H1 (cell line): ENCODE results near the gene TBX5. TPM values are rescaled to one million over a fixed set of nuclear protein-coding genes. Genes with fewer than 3 reads are reported as not detected.

Experiments used
- CTCF ChIA-PET: fragments of 300-600 bp; sonication (Branson Sonifier 250); formaldehyde crosslinking; loops from one replicate; lab custom pipeline; 2021; ENCODE audit not compliant: partially characterized antibody; lab: Charles Lee
- POLR2A ChIA-PET: fragments of 300-600 bp; sonication (Branson Sonifier 250); formaldehyde crosslinking; loops from one replicate; lab custom pipeline; 2021; ENCODE audit warnings: inconsistent platforms; ENCODE audit not compliant: partially characterized antibody; lab: Charles Lee
- DNase-seq, 2 experiments: peaks; one replicate each; pipeline versions ENCODE4 v3.0.0 to v3.0.0-alpha.2; 2010 to 2022; ENCODE audit warnings: low spot score in 2 of 2, low read depth in 1 of 2, mixed read lengths in 1 of 2
- FAIRE-seq: peaks from 2 replicates; lab custom pipeline; 2011; peaks lifted over from hg19 to GRCh38; lab: Jason Lieb, UNC
- H2AFZ ChIP-seq: 2 replicates; pipeline ENCODE4 v1.8.1; 2012; ENCODE audit warnings: low read length, inconsistent platforms
- H2AK5ac ChIP-seq: 2 replicates; pipeline ENCODE4 v1.6.1; 2013; ENCODE audit warnings: low read depth, low read length
- H2BK120ac ChIP-seq: replicated peaks from 2 replicates; pipeline ENCODE3; 2013; ENCODE audit warnings: low read depth, low read length, inconsistent platforms
- H2BK12ac ChIP-seq: 2 replicates; pipeline ENCODE4 v1.6.1; 2013; ENCODE audit warnings: low read depth, low read length
- H2BK15ac ChIP-seq: 2 replicates; pipeline ENCODE4 v1.6.1; 2013; ENCODE audit warnings: low read length
- H2BK20ac ChIP-seq: 2 replicates; pipeline ENCODE4 v1.6.1; 2013; ENCODE audit warnings: low read length
- H2BK5ac ChIP-seq: 2 replicates; pipeline ENCODE4 v1.6.1; 2013; ENCODE audit warnings: low read depth, low read length
- H3K14ac ChIP-seq: 2 replicates; pipeline ENCODE4 v1.6.1; 2013; ENCODE audit warnings: inconsistent platforms; ENCODE audit not compliant: insufficient read length
- H3K18ac ChIP-seq: 2 replicates; pipeline ENCODE4 v1.6.1; 2013; ENCODE audit warnings: low read length; ENCODE audit errors: extremely low read depth
- H3K23ac ChIP-seq: 2 replicates; pipeline ENCODE4 v1.6.1; 2013; ENCODE audit warnings: inconsistent platforms; ENCODE audit not compliant: insufficient read length
- H3K23me2 ChIP-seq: 2 replicates; pipeline ENCODE4 v1.6.1; 2013; ENCODE audit warnings: low read depth, low read length
- H3K27ac ChIP-seq: 2 replicates; pipeline ENCODE4 v1.6.1; 2011; ENCODE audit warnings: low read depth, low read length, inconsistent platforms
- H3K27me3 ChIP-seq, 4 experiments: replicated peaks in 1 of 4; 1 replicate in 1 of 4; 2 replicates in 3 of 4; pipeline versions ENCODE4 v1.6.1 to v1.8.1; 2011 to 2013; ENCODE audit warnings: low read length in 3 of 4, mild to moderate bottlenecking in 3 of 4, inconsistent platforms in 2 of 4, mixed read lengths in 2 of 4, moderate library complexity in 1 of 4; ENCODE audit not compliant: control insufficient read depth in 3 of 4, insufficient read depth in 3 of 4; ENCODE audit errors: extremely low read depth in 1 of 4
- H3K36me3 ChIP-seq, 4 experiments: 2 replicates each; pipeline versions ENCODE4 v1.6.1 to v1.8.1; 2011 to 2013; ENCODE audit warnings: mild to moderate bottlenecking in 4 of 4, low read length in 3 of 4, moderate library complexity in 2 of 4, control low read depth in 1 of 4, inconsistent platforms in 1 of 4; ENCODE audit not compliant: insufficient read depth in 4 of 4, control insufficient read depth in 2 of 4
- H3K4ac ChIP-seq: replicated peaks from 2 replicates; pipeline ENCODE3; 2013; ENCODE audit warnings: low read length, low read depth, mixed read lengths, inconsistent platforms; ENCODE audit not compliant: insufficient read length
- H3K4me1 ChIP-seq, 4 experiments: replicated peaks in 1 of 4; 1 replicate in 1 of 4; 2 replicates in 3 of 4; pipeline versions ENCODE4 v1.6.1 to v1.8.1; 2011 to 2013; ENCODE audit warnings: low read length in 3 of 4, inconsistent platforms in 2 of 4, mixed read lengths in 1 of 4; ENCODE audit not compliant: insufficient read depth in 4 of 4, control insufficient read depth in 3 of 4
- H3K4me2 ChIP-seq, 2 experiments: 2 replicates each; pipeline versions ENCODE4 v1.6.1 to v1.8.1; 2011 to 2013; ENCODE audit warnings: low read depth in 2 of 2, low read length in 2 of 2, control low read depth in 1 of 2, inconsistent platforms in 1 of 2, mild to moderate bottlenecking in 1 of 2; ENCODE audit not compliant: insufficient read depth in 1 of 2
- H3K4me3 ChIP-seq, 4 experiments: fragments of 200-600, 300-600 bp in 1 of 4; sonication (generic), shearing (Covaris generic), sonication (Bioruptor Twin) in 1 of 4; 2 replicates each; pipeline versions ENCODE4 v1.5.1 to v1.8.1; 2011 to 2016; ENCODE audit warnings: low read length in 4 of 4, low read depth in 3 of 4, control low read depth in 2 of 4, inconsistent platforms in 2 of 4, mild to moderate bottlenecking in 2 of 4, mixed read lengths in 1 of 4, moderate library complexity in 1 of 4; ENCODE audit not compliant: insufficient read depth in 2 of 4; ENCODE audit errors: extremely low read depth in 1 of 4
- H3K56ac ChIP-seq: replicated peaks from 2 replicates; pipeline ENCODE3; 2013; ENCODE audit warnings: low read depth, mild to moderate bottlenecking, mixed read lengths, low read length, inconsistent platforms; ENCODE audit not compliant: insufficient read length
- H3K79me1 ChIP-seq: 2 replicates; pipeline ENCODE4 v1.6.1; 2013; ENCODE audit warnings: low read depth, low read length, control low read depth
- H3K79me2 ChIP-seq, 2 experiments: 2 replicates each; pipeline versions ENCODE4 v1.6.1 to v1.8.1; 2012 to 2013; ENCODE audit warnings: low read length in 2 of 2, mild to moderate bottlenecking in 2 of 2, inconsistent platforms in 1 of 2; ENCODE audit not compliant: insufficient read depth in 2 of 2, control insufficient read depth in 1 of 2
- H3K9ac ChIP-seq, 4 experiments: replicated peaks in 1 of 4; 1 replicate in 1 of 4; 2 replicates in 3 of 4; pipeline versions ENCODE4 v1.6.1 to v1.8.1; 2011 to 2013; ENCODE audit warnings: low read depth in 3 of 4, low read length in 3 of 4, control low read depth in 2 of 4, mild to moderate bottlenecking in 2 of 4, moderate library complexity in 2 of 4, inconsistent platforms in 1 of 4; ENCODE audit errors: extremely low read depth in 1 of 4
- H3K9me3 ChIP-seq, 2 experiments: 2 replicates each; pipeline versions ENCODE4 v1.6.1 to v1.8.1; 2012 to 2013; ENCODE audit warnings: mild to moderate bottlenecking in 2 of 2, moderate library complexity in 2 of 2, control low read depth in 1 of 2, inconsistent platforms in 1 of 2, low read depth in 1 of 2, low read length in 1 of 2, mixed read lengths in 1 of 2; ENCODE audit not compliant: insufficient read depth in 2 of 2
- H4K20me1 ChIP-seq, 2 experiments: replicated peaks in 1 of 2; 2 replicates each; pipeline versions ENCODE3 to v1.8.1; 2011 to 2013; ENCODE audit warnings: inconsistent platforms in 2 of 2, low read length in 2 of 2, mild to moderate bottlenecking in 1 of 2; ENCODE audit not compliant: insufficient read depth in 2 of 2, control insufficient read depth in 1 of 2
- H4K5ac ChIP-seq: 2 replicates; pipeline ENCODE4 v1.6.1; 2013; ENCODE audit warnings: low read length, low read depth, mixed read lengths, inconsistent platforms; ENCODE audit not compliant: insufficient read length
- H4K8ac ChIP-seq: 2 replicates; pipeline ENCODE4 v1.8.0; 2013; ENCODE audit warnings: mild to moderate bottlenecking, moderate library complexity, low read length, inconsistent platforms; ENCODE audit not compliant: insufficient read depth; ENCODE audit errors: extremely low read depth
- H4K91ac ChIP-seq: replicated peaks from 2 replicates; pipeline ENCODE3; 2013; ENCODE audit warnings: low read length, mixed read lengths, inconsistent platforms; ENCODE audit not compliant: insufficient read length
- ASH2L ChIP-seq: fragments of 200-600, 300-600 bp; sonication (generic); IDR thresholded peaks from one replicate; pipeline ENCODE4 v1.7.1; 2017; ENCODE audit warnings: low read length
- CBX5 ChIP-seq: fragments of 300-800, 300-1000 bp; sonication (generic); IDR thresholded peaks from 2 replicates; pipeline ENCODE4 v1.7.1; 2016; ENCODE audit warnings: antibody characterized with exemption, low read length, low read depth
- CTBP2 ChIP-seq: IDR thresholded peaks from 2 replicates; pipeline ENCODE4 v1.7.0; 2011; ENCODE audit warnings: borderline replicate concordance, mild to moderate bottlenecking, moderate library complexity, mixed read lengths, low read length; ENCODE audit not compliant: insufficient read depth, insufficient read length
- EP300 ChIP-seq, 2 experiments: IDR thresholded peaks; 1 replicate in 1 of 2; 2 replicates in 1 of 2; pipeline ENCODE4 v1.6.1; 2011 to 2012; ENCODE audit warnings: low read depth in 2 of 2, low read length in 2 of 2, mild to moderate bottlenecking in 2 of 2, borderline replicate concordance in 1 of 2, inconsistent platforms in 1 of 2, moderate library complexity in 1 of 2
- EZH2 ChIP-seq: fragments of 200-600 bp; sonication (generic); IDR thresholded peaks from 2 replicates; pipeline ENCODE4 v1.7.1; 2012; ENCODE audit warnings: low read depth, mild to moderate bottlenecking, moderate library complexity, low read length, inconsistent platforms; ENCODE audit not compliant: severe bottlenecking
- KDM5A ChIP-seq: fragments of 200-600 bp; IDR thresholded peaks from 2 replicates; pipeline ENCODE4 v1.7.1; 2012; ENCODE audit warnings: mild to moderate bottlenecking, low read length, inconsistent platforms, mixed read lengths
- SIX5 ChIP-seq: IDR thresholded peaks from 2 replicates; pipeline ENCODE4 v1.6.1; 2011; ENCODE audit warnings: mild to moderate bottlenecking, low read depth, low read length
- WGBS, 2 experiments: shearing (Covaris generic) in 1 of 2; methylation state at CpG; one replicate each; pipeline versions ENCODE4 v1.1.6 to v1.1.7; 2013 to 2015; ENCODE audit warnings: low lambda C conversion rate in 2 of 2, mixed read lengths in 2 of 2, inconsistent platforms in 1 of 2, low coverage in 1 of 2, missing lambda C conversion rate in 1 of 2; ENCODE audit not compliant: insufficient replicate concordance in 2 of 2, insufficient coverage in 1 of 2, insufficient read length in 1 of 2; ENCODE audit errors: extremely low coverage in 1 of 2, missing lambda C conversion rate in 1 of 2; 5-methylcytosine and 5-hydroxymethylcytosine counted together
- polyA plus RNA-seq, 7 experiments: library from polyadenylated mRNA; depleted of rRNA in 3 of 7; stranded (reverse) in 5 of 7; unstranded in 2 of 7; fragments of >200 nt in 5 of 7; fragments of 200-250 nt in 2 of 7; gene quantifications; 1 replicate in 5 of 7; 2 replicates in 1 of 7; 4 replicates in 1 of 7; pipeline versions ENCODE4 v1.2.1 to v1.2.3, GENCODE V29; 2011 to 2013; ENCODE audit warnings: missing spikeins in 2 of 7, mixed read lengths in 2 of 7
- total RNA-seq: library from RNA; stranded (reverse); fragmentation: NEBNext Ultra II Directional; extraction: Animal tissue kit (Norgen Biotek cat#: 25700); gene quantifications from 2 replicates; pipeline ENCODE4 v1.2.1, GENCODE V29; 2021
- TF ChIP-seq, protein P1 (sequence below), 3 experiments: IDR thresholded peaks; 1 replicate in 2 of 3; 2 replicates in 1 of 3; pipeline versions ENCODE4 v1.5.1 to v1.6.1; 2011; ENCODE audit warnings: low read length in 3 of 3, mild to moderate bottlenecking in 3 of 3, inconsistent platforms in 2 of 3, low read depth in 1 of 3, moderate library complexity in 1 of 3; ENCODE audit not compliant: insufficient read depth in 1 of 3; ENCODE audit errors: control extremely low read depth in 1 of 3

Gene TBX5
- total and polyA plus RNA-seq, 2 of the 8 experiments (the other 6 are each of a cell fraction or from before 2014, with no cell fraction given): 0.05 TPM; not detected in 1

DNA sequence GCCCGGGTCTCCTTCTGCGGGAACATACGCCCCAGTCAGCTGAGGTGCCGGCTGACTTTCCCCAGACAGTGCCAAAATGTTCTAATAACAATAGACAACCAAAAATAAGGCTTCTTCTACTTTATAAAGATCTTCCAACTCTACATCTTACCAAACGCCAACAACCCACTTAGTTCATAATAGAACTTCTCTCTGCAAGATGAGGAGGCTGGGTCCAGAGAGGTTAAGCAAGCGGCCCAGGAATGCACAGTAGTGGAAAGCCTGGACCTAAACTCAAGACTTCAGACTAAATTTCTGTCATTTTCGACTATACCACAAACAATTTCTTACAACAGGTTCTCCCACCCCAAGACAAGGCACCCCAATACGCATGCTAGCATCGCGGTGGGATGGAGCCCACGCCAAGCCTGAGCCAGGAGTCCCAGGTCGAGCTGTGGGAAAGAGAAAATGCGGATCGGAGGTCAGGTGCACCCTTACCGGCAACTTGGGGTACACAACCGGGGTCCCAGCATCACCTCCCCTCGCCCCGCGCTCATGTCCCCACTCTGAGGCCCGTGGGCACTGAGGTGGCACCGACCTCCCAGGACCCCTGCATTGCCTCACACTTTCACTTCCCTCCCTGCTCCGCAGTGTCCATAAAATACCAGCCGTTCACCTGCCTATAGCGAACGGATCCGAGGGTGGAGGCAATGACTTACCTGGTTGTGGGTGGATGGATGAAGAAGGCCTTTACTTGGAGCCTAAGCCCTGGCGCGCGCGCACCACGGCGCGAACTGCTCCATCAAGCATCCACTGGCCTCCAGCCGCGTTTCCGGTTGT is 42.1 kb upstream of the TBX5 start:
- Histone ChIP-seq H2AK5ac (peak overlapping the region; percentile 93), H2AFZ (no peak overlapping the region), H3K9ac (no peak overlapping the region), H3K4me3 (peak overlapping the region in 3 of 4 experiments; percentile 14 to 47 (median 14); a peak in 4 of 8 replicates), H3K79me1 (no peaks in the 10 kb centered on the region), H3K4me1 (peaks cover 12 to 32% (median 15%) of the 10 kb centered on the region in 4 experiments), H4K91ac (no peak overlapping the region), H3K27ac (no peak overlapping the region), H4K20me1 (peaks cover 8 to 32% of the 10 kb centered on the region in 2 experiments), H3K4me2 (peak overlapping the region; percentile 59 to 72), H3K4ac (no peak overlapping the region), H2BK120ac (no peak overlapping the region), H3K36me3 (peaks cover 0 to 15% (median 0%) of the 10 kb centered on the region in 4 experiments; a peak in 1 of 8 replicates), H2BK20ac (0 out of 2 replicates have a peak overlapping the region, but pooled peaks have one; percentile 48), H2BK15ac (no peak overlapping the region), H3K56ac (no peak overlapping the region), H4K5ac (no peak overlapping the region), H2BK12ac (0 out of 2 replicates have a peak overlapping the region, but pooled peaks have one; percentile 71), H4K8ac (no peak overlapping the region), H3K18ac (peak overlapping the region; percentile 48; the same call in 1 of the 2 replicates), H3K27me3 (peaks cover 85 to 99% (median 96%) of the 10 kb centered on the region in 4 experiments), H3K23me2 (no peaks in the 10 kb centered on the region; the same call in 1 of the 2 replicates), H3K23ac (no peak overlapping the region), H2BK5ac (no peak overlapping the region), H3K14ac (no peak overlapping the region), H3K9me3 (no peaks in the 10 kb centered on the region), H3K79me2 (no peaks in the 10 kb centered on the region)
- 15% methylated on average over 31 of the region's 36 CpGs; no CpG with 5 or more reads in 1 of the 2 experiments for WGBS, 2 experiments
- ChIA-PET POLR2A (no interaction called here), CTCF (interaction anchor here (1.3 to 2.0 kb wide), 2 partner anchors 25 to 51 kb away, joined by 3 to 5 read pairs; no protein-coding TSS in a partner anchor)
- DNase-seq: no peak
- no peak for FAIRE-seq
- no peak for TF ChIP-seq SIX5
- no peak for TF ChIP-seq CBX5
- TF ChIP-seq ASH2L: peak; percentile 18
- TF ChIP-seq, protein P1, sequence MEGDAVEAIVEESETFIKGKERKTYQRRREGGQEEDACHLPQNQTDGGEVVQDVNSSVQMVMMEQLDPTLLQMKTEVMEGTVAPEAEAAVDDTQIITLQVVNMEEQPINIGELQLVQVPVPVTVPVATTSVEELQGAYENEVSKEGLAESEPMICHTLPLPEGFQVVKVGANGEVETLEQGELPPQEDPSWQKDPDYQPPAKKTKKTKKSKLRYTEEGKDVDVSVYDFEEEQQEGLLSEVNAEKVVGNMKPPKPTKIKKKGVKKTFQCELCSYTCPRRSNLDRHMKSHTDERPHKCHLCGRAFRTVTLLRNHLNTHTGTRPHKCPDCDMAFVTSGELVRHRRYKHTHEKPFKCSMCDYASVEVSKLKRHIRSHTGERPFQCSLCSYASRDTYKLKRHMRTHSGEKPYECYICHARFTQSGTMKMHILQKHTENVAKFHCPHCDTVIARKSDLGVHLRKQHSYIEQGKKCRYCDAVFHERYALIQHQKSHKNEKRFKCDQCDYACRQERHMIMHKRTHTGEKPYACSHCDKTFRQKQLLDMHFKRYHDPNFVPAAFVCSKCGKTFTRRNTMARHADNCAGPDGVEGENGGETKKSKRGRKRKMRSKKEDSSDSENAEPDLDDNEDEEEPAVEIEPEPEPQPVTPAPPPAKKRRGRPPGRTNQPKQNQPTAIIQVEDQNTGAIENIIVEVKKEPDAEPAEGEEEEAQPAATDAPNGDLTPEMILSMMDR (IDR thresholded peaks at IDR 0.05; ENCODE audit: control extremely low read depth in 1 of 3, insufficient read depth in 1 of 3, low read depth in 1 of 3, low read length in 3 of 3): no peak
- TF ChIP-seq EP300 (IDR thresholded peaks at IDR 0.05; ENCODE audit: borderline replicate concordance in 1 of 2, low read depth in 2 of 2, low read length in 2 of 2): no peak
- TF ChIP-seq KDM5A: no peak
- no peak for TF ChIP-seq CTBP2
- peak; percentile 83 for TF ChIP-seq EZH2
